Measurements from ENCODE around the gene UGT3A2.

Gene UGT3A2

GRCh38 chr5:36066540-36067210 is at the start of gene UGT3A2:
Gene UGT3A2 (minus strand): TSS chr5:36066882. CDS start chr5:36066789, 93 bp downstream.
- no peak for DNase-seq (ENCODE audit: low read depth in 2 of 3, low spot score in 2 of 3)

GRCh38 chr5:36111238-36111637 is 44.6 kb upstream of the UGT3A2 start:
- no peak for DNase-seq (ENCODE audit: low read depth in 2 of 3, low spot score in 2 of 3)

GRCh38 chr5:36108758-36109460 is 42.2 kb upstream of the UGT3A2 start:
- DNase-seq (ENCODE audit: low read depth in 2 of 3, low spot score in 2 of 3) = no peak

- DNase-seq (ENCODE audit: low read depth in 2 of 3, low spot score in 2 of 3) = no peak
Observed at GRCh38 chr5:36105819-36106218, 39.1 kb upstream of the UGT3A2 start.

GRCh38 chr5:36099748-36100147 is 33.1 kb upstream of the UGT3A2 start:
- no peak for DNase-seq (ENCODE audit: low read depth in 2 of 3, low spot score in 2 of 3)

GRCh38 chr5:36096486-36096885 is 29.8 kb upstream of the UGT3A2 start:
- no peak for DNase-seq (ENCODE audit: low read depth in 2 of 3, low spot score in 2 of 3)

GRCh38 chr5:36089989-36090388 is 23.3 kb upstream of the UGT3A2 start:
- no peak for DNase-seq (ENCODE audit: low read depth in 2 of 3, low spot score in 2 of 3)

- DNase-seq (ENCODE audit: low read depth in 2 of 3, low spot score in 2 of 3) = no peak
Observed at GRCh38 chr5:36079200-36079781, 12.6 kb upstream of the UGT3A2 start.

- DNase-seq (ENCODE audit: low read depth in 2 of 3, low spot score in 2 of 3) = no peak
Observed at GRCh38 chr5:36078430-36078829, 11.7 kb upstream of the UGT3A2 start.

- DNase-seq (ENCODE audit: low read depth in 2 of 3, low spot score in 2 of 3) = no peak
Observed at GRCh38 chr5:36073595-36074216, 7.0 kb upstream of the UGT3A2 start.

- DNase-seq (ENCODE audit: low read depth in 2 of 3, low spot score in 2 of 3) = no peak
Observed at GRCh38 chr5:36070687-36071571, 4.2 kb upstream of the UGT3A2 start.

GRCh38 chr5:36068751-36069281 is 2.1 kb upstream of the UGT3A2 start:
- no peak for DNase-seq (ENCODE audit: low read depth in 2 of 3, low spot score in 2 of 3)

- DNase-seq (ENCODE audit: low read depth in 2 of 3, low spot score in 2 of 3) = no peak
Observed at GRCh38 chr5:36066001-36066539, 612 bp downstream of the UGT3A2 start.

- DNase-seq (ENCODE audit: low read depth in 2 of 3, low spot score in 2 of 3) = no peak
Observed at GRCh38 chr5:36060420-36060887, 6.2 kb downstream of the UGT3A2 start.

- no peak for DNase-seq (ENCODE audit: low read depth in 2 of 3, low spot score in 2 of 3)
Observed at GRCh38 chr5:36059571-36060419, 6.9 kb downstream of the UGT3A2 start.

GRCh38 chr5:36058776-36059175 is 7.9 kb downstream of the UGT3A2 start:
- no peak for DNase-seq (ENCODE audit: low read depth in 2 of 3, low spot score in 2 of 3)

- no peak for DNase-seq (ENCODE audit: low read depth in 2 of 3, low spot score in 2 of 3)
Observed at GRCh38 chr5:36057386-36057785, 9.3 kb downstream of the UGT3A2 start.

- no peak for DNase-seq (ENCODE audit: low read depth in 2 of 3, low spot score in 2 of 3)
Observed at GRCh38 chr5:36056422-36056821, 10.3 kb downstream of the UGT3A2 start.

- DNase-seq (ENCODE audit: low read depth in 2 of 3, low spot score in 2 of 3) = no peak
Observed at GRCh38 chr5:36055984-36056383, 10.7 kb downstream of the UGT3A2 start.

Data from activated CD8-positive, alpha-beta memory T cell treated with anti-CD3 and anti-CD28 coated beads for 48 hours (primary cell).